Activated T-helper 1 cell treated with anti-CD3 and anti-CD28 coated beads, Interleukin-12 subunit alpha, Interleukin-12 subunit beta, Interleukin-2, Interleukin-4 antibody, amounts not matched to agents 30 ng/mL and 10 ng/mL and 1 ng/mL, durations not matched to agents 14 hours and 24 hours and 36 hours (primary cell): ENCODE results near the gene TIMM17A. TPM values are rescaled to one million over a fixed set of nuclear protein-coding genes. Genes with fewer than 3 reads are reported as not detected.
"Not testable (repeated sequence)": the region's sequence is repeated elsewhere in the genome, so short reads cannot be mapped to it uniquely, and the experiment has no call there.

Source experiments
- DNase-seq: peaks from one replicate; pipeline ENCODE4 v3.0.0; 2021; ENCODE audit warnings: low spot score
- H3K27ac Mint-ChIP-seq: one replicate; pipeline ENCODE4 v1.8.0; 2021; ENCODE audit warnings: mild to moderate bottlenecking, mixed read lengths
- H3K27me3 Mint-ChIP-seq: one replicate; pipeline ENCODE4 v1.8.0; 2022; ENCODE audit warnings: mild to moderate bottlenecking, moderate library complexity, mixed read lengths; ENCODE audit not compliant: insufficient read depth
- H3K36me3 Mint-ChIP-seq: one replicate; pipeline ENCODE4 v1.8.0; 2021; ENCODE audit warnings: low read depth, mixed read lengths
- H3K4me1 Mint-ChIP-seq: one replicate; pipeline ENCODE4 v1.8.0; 2021; ENCODE audit warnings: low read depth, mixed read lengths
- H3K4me3 Mint-ChIP-seq: one replicate; pipeline ENCODE4 v1.8.0; 2021; ENCODE audit warnings: mild to moderate bottlenecking, moderate library complexity, mixed read lengths
- H3K9me3 Mint-ChIP-seq: one replicate; pipeline ENCODE4 v1.8.0; 2021; ENCODE audit warnings: mixed read lengths
- intact Hi-C: fragments of 100-400 bp; cut with micrococcal nuclease; formaldehyde crosslinking; loops from one replicate; pipeline ENCODE4 v1.15.1; 2024
- total RNA-seq: library from RNA; stranded (reverse); gene quantifications from 2 replicates; pipeline ENCODE4 v1.2.3, GENCODE V29; 2022

TIMM17A gene
- total RNA-seq, 1 donor from 2014 or later = 117 TPM

DNA sequence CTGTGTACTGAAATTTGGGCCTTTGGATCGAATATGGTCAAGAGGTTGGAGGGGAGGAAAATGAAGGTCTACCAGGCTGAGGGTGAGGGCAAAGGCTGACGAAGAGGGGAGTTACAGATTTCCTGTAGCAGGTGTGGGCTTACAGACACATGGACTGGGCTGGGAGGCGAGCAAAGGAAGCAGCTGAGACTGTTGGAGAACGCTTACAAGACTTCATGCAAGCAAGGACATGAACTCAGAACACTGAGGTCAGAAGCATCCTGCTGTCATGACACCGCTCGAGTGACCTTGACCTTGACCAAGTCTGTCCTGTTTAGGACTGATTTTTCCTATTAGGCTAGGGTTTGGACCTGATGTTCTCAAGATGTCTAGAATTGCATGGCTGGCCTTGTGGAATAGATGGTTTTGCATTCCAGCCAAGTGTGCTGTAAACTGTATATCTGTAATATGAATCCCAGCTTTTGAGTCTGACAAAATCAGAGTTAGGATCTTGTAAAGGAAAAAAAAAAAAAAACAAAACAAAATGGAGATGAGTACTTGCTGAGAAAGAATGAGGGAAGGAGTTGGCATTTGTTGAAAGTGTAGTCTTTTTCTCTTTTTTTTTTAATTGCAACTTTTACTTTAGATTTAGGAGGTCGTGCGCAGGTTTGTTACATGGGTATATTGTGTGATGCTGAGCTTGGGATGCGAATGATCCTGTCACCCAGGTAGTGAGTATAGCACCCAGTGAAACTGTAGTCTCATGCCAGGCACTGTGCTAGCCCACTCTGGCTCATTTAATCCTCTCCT is 60.9 kb downstream of the TIMM17A start:
- Mint-ChIP-seq H3K36me3 (no peaks in the 10 kb centered on the region), H3K27ac (no peak overlapping the region), H3K9me3 (no peaks in the 10 kb centered on the region), H3K27me3 (no peaks in the 10 kb centered on the region), H3K4me3 (no peak overlapping the region), H3K4me1 (no peaks in the 10 kb centered on the region)
- DNase-seq = no peak
- intact Hi-C loops = no loop called here

DNA sequence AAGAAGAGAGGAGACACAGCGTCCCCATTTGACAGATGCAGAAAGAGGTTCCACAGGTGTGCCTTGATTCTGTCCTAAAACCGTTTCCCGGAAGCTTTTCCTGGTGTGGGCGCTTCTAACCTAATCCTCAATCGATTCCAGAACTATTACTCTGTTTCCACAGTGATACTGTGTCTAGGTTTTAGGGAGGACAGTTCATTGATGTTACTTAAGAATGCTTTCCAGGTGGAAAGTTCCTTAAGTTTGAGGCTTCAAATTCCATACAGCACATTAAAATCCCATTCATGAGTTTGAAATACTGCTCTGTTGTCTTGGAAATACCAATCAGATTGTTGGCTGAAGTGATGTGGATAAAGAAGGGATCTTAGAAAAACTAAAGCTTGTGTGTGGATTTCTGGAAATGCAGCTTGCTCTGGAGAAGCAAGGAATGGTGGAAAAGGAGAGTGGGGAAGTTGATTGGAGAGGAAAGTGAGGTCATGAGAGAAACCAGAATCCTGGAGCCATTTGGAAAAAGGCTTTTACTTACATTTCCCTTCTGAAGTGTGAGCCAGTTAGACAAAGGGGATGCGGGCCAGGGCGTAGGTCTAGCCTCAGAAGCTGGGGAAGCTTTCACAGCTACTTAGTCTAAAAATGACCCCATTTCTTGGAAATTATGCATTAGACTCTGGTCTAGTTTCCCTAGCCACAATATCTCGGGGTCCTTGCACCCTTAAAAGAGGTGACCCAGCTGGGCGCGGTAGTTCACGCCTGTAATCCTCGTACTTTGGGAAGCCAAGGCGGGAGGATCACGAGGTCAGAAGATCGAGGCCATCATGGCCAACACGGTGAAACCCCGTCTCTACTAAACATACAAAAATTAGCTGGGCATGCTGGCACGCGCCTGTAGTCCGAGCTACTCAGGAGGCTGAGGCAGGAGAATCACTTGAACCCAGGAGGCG is 61.8 kb downstream of the TIMM17A start:
- Mint-ChIP-seq H3K27me3 (peaks cover 2% of the 10 kb centered on the region), H3K4me1 (no peaks in the 10 kb centered on the region), H3K36me3 (no peaks in the 10 kb centered on the region), H3K27ac (no peak overlapping the region), H3K9me3 (no peaks in the 10 kb centered on the region), H3K4me3 (no peak overlapping the region)
- DNase-seq = no peak
- intact Hi-C loops = no loop called here

DNA sequence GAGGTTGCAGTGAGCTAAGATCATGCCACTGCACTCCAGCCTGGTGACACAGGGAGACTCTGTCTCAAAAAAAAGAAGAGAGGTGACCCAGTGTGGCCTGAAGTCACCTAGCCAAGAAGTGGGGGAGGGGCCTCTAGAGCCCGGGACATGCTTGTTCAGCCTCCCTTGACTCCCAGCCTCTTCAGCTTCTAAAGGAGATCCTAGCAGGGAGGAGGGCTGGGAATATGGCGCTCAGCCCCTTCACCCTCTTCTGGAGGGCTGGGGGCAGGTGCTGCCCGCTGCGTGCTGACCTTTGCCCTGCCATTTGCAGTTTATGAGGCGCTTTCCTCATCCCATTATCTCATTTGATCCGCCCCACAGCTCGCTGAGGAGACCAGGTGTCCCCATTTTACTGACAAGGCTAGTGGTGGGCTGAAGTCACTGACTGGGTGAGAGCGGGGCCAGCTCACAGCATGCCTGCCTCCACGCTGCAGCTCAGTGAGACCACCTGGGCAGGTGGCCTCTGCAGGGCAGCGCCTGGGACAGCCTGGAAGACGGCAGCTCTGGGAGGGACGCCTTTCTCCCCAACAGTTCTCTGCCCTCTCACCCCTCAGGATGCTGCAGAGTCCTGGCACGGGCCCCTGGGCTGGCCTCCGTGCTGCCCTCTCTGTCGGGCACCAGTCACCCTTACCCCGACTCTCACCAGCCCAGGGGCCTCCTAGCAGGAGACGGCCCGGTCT is 62.6 kb downstream of the TIMM17A start:
- no peak for DNase-seq
- no peaks in the 10 kb centered on the region for H3K36me3 Mint-ChIP-seq
- no peak overlapping the region for H3K4me3 Mint-ChIP-seq
- H3K27me3 Mint-ChIP-seq = peaks cover 2% of the 10 kb centered on the region
- no peaks in the 10 kb centered on the region for H3K4me1 Mint-ChIP-seq
- H3K9me3 Mint-ChIP-seq = no peaks in the 10 kb centered on the region
- no peak overlapping the region for H3K27ac Mint-ChIP-seq
- intact Hi-C loops = no loop called here

DNA sequence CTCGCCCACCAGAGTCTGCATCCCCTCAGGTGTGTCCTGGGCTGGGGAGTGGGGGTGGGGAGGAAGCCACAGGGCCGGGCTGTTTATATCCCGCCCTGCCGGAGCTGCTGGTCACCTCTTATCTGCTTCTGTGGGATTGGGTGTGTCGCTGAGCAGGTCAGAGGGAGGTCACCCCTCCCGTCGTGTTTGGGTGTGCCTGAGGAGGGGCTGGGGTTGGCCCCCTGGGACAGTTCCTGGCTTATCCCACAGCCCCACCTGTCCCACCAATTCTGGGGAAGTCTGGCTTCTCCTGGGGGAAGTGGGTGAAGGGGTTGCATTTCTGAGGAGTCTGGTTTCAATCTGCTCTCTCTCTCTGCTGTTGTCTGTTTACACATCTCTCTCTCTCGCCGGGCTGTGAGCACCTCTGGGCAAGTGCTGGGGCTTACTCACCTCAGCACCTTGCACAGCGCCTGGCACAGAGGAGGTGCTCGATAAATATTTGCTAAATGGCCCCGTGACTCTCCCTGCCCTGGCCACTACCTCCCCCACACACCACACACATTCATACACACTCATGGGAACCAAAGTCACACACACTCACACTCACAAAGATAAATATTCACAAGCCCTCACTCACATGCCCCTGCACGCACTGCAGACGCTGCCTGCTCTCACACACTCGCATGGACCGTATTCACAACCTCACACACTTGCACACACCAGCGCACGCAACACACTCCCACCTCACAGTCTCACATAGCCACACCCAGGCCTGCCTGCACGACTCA is 63.3 kb downstream of the TIMM17A start:
- H3K4me1 Mint-ChIP-seq = no peaks in the 10 kb centered on the region
- H3K27ac Mint-ChIP-seq = no peak overlapping the region
- H3K4me3 Mint-ChIP-seq = no peak overlapping the region
- no peaks in the 10 kb centered on the region for H3K9me3 Mint-ChIP-seq
- no peak for DNase-seq
- peaks cover 2% of the 10 kb centered on the region for H3K27me3 Mint-ChIP-seq
- intact Hi-C loops = no loop called here
- H3K36me3 Mint-ChIP-seq = no peaks in the 10 kb centered on the region

DNA sequence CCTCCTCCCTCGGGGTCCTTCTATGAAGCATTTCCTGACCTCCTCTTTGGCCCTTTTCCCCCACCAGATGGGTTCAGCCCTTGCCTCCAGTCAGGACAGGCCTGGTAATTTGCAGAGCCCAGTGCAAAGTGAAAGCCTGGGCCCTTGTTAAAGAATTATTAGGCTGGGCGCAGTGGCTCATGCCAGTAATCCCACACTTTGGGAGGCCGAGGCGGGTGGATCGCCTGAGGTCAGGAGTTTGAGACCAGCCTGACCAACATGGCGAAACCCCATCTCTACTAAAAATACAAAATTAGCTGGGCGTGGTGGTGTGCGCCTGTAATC is 63.9 kb downstream of the TIMM17A start:
- H3K4me1 Mint-ChIP-seq, H3K4me3 Mint-ChIP-seq, H3K27me3 Mint-ChIP-seq, intact Hi-C loops, DNase-seq, H3K36me3 Mint-ChIP-seq, H3K9me3 Mint-ChIP-seq, H3K27ac Mint-ChIP-seq: not testable (repeated sequence)

Other genes starting within 250 kb of the TIMM17A start
- gene IPO9, start 126.3 kb upstream of the TIMM17A start, total RNA-seq = 58.5 and 61.6 TPM in 2 replicates
- gene SHISA4, start 66.6 kb upstream of the TIMM17A start, total RNA-seq = 0.67 and 0.73 TPM in 2 replicates
- not detected in 2 replicates for gene LMOD1, start 9.0 kb upstream of the TIMM17A start, total RNA-seq
- 31.1 and 34.2 TPM in 2 replicates for gene RNPEP, start 27.1 kb downstream of the TIMM17A start, total RNA-seq
- 0.23 and 0.59 TPM in 2 replicates for gene ELF3, start 55.1 kb downstream of the TIMM17A start, total RNA-seq
- gene GPR37L1, start 167.4 kb downstream of the TIMM17A start, total RNA-seq = not detected in 2 replicates
- gene ARL8A, start 189.2 kb downstream of the TIMM17A start, total RNA-seq = 56.6 and 69.0 TPM in 2 replicates
- gene PTPN7, start 205.1 kb downstream of the TIMM17A start, total RNA-seq = 584 and 597 TPM in 2 replicates
- gene LGR6, start 238.3 kb downstream of the TIMM17A start, total RNA-seq = not detected in 2 replicates